8988T (cell line): ENCODE measurements around the gene FOXO1.

Source experiments
- DNase-seq: peaks from one replicate; pipeline ENCODE4 v3.0.0; 2011

Gene FOXO1

GRCh38 chr13:40604135-40604534, 62.3 kb downstream of the FOXO1 start:
- DNase-seq = no peak

DNA sequence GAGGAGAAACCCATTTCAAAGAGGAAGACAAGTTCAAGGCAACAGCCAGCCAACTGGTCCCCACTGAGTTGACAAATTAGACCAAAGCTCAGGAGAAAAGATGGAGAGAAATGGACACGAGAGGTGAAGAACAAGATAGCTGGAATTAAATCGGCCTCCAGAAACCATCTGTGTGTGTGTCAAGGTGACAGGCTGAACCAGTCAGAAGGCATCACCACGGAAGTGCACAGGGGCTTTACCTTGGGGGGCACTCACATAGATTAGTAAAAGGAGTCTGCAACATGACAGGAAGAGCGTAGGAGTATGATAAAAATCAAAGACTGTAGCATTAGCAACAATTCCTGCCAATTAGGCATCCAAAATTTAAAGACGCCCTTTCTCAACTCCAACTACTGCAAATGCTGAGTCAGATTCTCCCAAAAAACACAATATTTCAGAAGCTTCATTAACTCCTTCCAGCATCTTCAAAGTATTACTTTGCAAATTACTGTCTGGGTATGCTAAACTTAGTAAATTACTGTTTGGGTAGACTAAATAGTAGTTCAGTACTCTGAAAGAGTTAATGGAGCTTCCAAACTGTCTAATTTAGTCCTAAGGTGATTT, 66.2 kb downstream of the FOXO1 start:
- no peak for DNase-seq

- DNase-seq = no peak
Observed at GRCh38 chr13:40599747-40600146, 66.7 kb downstream of the FOXO1 start.

GRCh38 chr13:40599124-40599523, 67.3 kb downstream of the FOXO1 start:
- no peak for DNase-seq

DNA sequence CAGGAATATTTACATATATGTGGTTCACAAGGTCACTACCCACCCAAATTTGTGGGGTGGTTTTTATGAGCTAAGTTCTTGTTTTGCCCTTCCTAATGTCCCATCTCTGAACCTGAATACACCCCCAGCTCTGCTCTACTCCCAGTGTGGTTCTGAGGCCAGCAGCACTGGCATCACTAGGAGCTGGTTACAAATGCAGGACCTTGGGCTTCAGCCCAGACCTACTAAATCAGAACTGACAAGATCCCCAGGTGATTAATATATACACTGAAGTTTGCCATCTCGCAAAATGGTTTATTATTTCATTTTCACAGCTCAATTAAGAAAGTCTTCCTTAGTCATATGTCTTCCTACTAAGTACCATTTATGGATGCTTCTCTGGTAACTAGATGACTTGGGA, 67.9 kb downstream of the FOXO1 start:
- no peak for DNase-seq

DNA sequence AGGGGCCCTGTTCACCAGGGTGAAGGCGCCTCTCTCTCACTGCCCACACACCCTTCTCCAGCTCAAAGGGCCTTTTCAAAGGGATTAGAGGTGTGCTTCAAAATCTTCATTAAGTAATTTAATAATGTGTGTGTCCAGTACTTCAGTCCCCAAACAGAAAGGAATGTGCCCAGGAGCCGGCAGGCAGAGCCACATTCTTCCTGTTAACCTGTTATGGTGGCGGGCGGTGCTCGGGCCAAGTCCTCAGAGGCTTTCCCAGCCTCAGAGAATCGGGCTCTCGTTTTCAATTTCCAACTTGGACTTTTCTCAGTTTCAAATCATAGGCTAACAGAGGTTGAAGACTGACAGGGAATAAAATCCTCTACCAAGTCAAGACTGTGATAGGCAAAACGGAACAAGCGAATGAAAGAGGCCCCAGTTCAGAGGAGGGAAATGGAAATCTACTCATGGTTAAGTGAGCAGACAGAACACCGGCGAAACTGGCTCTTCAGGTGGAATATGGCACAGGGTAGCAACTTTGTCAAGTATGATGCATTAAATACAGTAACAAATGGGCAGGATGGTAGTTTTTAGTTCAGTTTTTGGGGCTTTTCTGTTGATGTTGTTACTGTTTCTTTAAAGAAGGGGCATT, 68.6 kb downstream of the FOXO1 start:
- DNase-seq = no peak

DNA sequence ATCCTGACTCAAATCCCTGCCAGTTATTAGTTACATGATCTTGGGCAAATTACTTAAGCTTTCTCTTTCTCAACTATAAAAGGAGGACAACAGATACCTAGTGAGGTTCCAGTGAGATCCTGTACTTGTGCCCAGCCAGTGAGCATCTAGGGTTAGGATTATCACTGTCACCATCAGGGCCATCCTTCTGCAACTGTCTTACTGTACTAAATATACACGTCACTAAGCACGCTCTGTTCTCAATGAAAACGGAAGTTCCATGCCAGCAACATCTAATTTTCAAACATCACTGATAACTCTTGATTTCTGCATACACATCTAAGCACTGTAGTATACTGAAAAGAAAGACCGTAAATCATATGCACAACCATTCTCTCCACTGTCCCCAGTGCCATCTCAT, 70.0 kb downstream of the FOXO1 start:
- DNase-seq = no peak

GRCh38 chr13:40595693-40596092, 70.7 kb downstream of the FOXO1 start:
- no peak for DNase-seq

GRCh38 chr13:40592035-40592434, 74.4 kb downstream of the FOXO1 start:
- no peak for DNase-seq

- DNase-seq = no peak
Observed at GRCh38 chr13:40591091-40591490, 75.3 kb downstream of the FOXO1 start.

DNA sequence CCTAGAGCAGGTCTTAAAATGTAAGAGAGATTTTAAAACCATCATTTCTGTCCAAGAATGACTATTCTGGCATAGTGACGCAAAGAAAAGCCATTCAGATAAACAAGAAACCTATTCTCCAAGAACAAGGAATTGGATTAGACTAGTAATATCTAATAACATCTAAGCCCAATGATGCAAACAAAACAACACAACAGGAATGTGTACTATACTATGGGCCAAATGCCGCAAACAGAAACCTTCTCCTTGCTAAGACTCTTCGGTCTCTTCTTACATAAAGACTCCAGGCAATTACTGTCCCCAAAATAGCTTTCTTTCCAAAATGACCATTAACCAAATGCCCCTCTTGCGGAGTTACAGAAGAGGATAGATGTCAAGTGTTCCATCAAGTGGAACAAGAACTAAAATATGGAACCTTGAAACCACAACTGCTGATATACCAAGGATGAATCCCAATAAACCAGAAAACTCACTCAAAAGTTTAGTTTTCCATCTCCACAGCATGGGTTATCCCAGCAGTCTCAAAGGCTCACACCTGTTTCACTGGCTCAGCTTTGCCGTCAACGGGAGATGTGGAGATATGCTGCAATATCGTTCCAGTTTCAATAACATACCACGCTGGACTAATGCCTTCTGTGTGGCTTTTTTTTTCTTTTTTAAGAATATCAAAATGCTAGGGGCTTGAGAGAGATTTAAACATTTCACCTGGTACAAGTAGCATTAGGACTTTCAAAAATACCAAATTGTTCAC, 76.2 kb downstream of the FOXO1 start:
- DNase-seq = no peak

DNA sequence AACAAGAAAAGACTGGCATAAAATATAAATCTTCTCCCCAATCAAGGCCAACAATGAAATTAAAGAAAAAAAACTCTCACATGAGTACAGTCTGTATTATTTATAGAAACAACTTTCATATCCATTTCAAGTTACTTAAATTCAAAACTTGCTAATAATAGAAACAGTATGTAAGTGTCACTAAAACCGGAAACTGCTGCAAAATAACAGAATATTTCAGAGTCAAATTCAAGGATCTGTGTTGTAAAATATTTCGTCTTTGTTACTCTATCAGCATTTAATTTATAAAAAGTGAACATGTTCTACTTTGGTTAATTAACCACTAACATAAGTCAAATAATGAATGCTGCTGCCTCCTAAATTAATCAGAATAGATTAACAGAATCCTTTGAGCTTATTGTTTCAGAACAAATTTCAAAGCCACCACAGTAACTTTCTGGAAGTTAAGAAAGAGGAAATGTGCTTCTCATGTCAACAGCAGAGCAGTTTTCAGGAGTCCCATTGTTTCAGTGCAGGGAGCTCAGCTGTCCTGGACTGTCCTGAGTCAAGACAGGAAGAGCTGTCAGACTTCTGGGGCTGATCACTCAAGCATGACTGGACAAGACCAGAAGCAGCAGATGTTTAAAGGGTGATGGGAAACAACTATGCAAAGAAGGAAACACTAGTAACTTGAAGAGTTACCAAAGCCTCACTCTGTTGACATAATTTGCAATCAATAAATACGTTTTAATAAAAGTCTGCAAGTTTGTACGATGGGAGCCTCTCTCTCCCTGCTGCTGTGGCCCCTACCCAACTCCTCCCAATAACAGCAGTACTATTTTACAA, 76.9 kb downstream of the FOXO1 start:
- no peak for DNase-seq

GRCh38 chr13:40588101-40588500, 78.3 kb downstream of the FOXO1 start:
- DNase-seq = no peak

DNA sequence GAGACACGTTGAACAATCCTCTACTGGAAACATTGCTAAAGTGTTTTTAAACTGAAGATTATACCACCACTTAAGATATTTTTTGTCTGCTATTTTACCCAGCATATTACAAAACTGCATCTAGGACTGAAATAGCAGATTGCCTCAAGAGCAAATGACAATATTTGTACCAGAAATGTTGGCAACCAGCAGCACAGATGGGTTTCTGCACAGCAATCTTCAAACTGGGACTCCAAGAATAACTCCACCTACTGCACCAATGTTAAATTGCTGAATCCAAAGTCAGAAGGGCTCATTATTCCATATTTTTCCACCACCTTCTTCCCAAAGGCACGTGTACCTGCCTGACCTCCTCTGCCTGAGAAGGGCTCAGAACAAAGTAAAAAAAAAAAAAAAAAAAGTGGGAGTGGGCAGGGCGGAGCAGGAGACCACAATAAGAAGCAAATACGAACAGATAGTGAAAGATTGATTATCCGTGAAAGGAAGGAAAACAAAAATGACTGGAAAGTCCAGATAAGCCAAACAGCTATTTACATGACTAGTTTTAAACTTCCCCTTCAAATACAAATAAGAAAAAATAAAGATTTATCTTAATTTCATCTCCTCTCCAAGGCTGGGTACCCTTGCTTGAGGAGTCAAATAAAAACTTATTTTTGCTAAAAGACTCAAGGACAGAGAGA, 79.4 kb downstream of the FOXO1 start:
- DNase-seq = no peak

DNA sequence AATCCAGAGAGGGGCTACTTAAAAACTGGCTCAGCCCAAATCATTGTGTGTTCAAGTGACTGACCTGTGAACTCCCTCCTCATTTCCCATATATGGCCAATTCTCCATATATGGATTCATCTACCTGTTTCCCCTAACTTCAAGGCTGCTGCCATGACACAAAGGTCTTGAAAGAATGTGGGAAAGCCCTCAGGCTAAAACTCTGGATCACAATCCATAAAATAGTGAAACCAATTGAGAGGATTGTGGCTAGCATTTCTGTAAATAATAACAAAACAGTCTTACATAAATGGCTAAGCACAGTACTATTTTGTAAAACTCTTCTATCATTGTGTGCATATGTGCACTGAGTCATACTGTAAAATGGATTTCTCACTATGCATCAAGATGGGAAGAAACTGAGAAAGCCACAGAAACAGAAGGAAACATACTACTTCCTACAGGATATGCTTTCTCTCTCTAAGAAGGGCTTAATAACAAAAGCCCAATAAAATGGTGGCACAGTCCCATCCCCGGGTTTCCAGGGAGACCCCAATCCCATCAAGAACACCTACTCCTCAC, 80.5 kb downstream of the FOXO1 start:
- DNase-seq = no peak

GRCh38 chr13:40583738-40584137, 82.7 kb downstream of the FOXO1 start:
- no peak for DNase-seq

DNA sequence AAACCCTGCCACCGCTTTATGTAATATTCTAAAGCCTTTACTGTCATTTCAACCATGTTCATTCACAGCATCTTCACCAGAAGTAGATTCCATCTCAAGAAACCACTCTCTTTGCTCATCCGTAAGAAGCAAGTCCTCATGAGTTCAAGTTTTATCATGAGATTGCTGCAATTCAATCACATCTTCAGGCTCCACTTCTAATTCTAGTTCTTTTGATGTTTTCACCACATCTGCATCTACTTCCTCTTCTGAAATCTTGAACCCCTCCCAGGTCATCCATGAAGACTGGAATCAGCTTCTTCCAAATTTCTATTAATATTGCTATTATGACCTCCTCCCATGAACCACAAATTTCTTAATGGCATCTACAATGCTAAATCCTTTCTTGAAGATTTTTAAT, 83.9 kb downstream of the FOXO1 start:
- DNase-seq = no peak

DNA sequence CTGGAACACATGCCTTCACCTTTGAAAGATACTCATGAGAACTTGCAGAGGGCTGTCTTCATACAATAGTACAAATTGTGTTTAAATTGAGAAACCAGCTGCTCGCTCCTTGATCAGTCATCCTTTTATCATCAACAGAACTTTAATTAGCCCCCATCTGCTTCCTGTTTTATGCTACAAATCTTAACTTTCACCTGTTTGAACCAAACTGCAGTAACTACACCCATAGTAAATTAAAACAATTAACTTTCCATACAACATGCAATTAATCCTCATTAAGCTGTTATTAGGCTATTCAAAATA, 85.2 kb downstream of the FOXO1 start:
- DNase-seq = no peak

- DNase-seq = no peak
Observed at GRCh38 chr13:40580566-40581276, 85.7 kb downstream of the FOXO1 start.

GRCh38 chr13:40579535-40579934, 86.9 kb downstream of the FOXO1 start:
- no peak for DNase-seq

DNA sequence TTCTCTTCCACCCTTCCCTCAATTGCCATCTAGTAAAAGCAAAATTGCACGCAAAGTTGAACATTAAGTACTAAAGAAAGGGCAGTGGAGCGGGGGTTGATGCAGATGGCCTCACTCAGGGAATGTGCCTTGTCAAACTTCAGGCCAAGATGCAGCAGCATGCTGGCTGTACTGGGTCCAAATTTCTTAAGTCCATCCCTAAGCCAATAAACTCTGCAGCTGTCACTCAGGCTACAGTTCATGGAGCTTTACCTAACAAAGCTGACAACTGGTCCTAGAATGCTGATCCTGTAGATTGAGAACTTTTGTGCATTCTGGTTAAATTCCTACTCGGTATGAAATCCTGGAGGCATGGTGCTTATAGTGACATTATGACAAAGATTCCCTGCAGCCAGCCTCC, 88.4 kb downstream of the FOXO1 start:
- DNase-seq = no peak

GRCh38 chr13:40576369-40576768, 90.1 kb downstream of the FOXO1 start:
- no peak for DNase-seq
